SK-N-SH treated with all-trans-retinoic acid at 6 μM for 48 hours (cell line): ENCODE data around the gene PAK1IP1.

ENCODE experiments used
- ARNTL ChIP-seq: fragments of 450-650 bp; formaldehyde crosslinking; IDR thresholded peaks from 2 replicates; pipeline ENCODE4 v1.5.0; 2020; ENCODE audit warnings: low read depth, mild to moderate bottlenecking, moderate library complexity, borderline replicate concordance
- PATZ1 ChIP-seq: fragments of 250-450 bp; sonication (Bioruptor Pico); IDR thresholded peaks from 2 replicates; pipeline ENCODE4 v1.8.0; 2020; ENCODE audit warnings: mild to moderate bottlenecking, moderate library complexity, borderline replicate concordance

GRCh38 chr6:10733863-10734262 lies 39.1 kb downstream of the PAK1IP1 start:
- no peak for TF ChIP-seq PATZ1
- TF ChIP-seq ARNTL (CRISPR knock-in tag): no peak
